NCI-H1105 treated with DMSO at 0.1 percent for 48 hours (cell line): ENCODE data around the gene SMNDC1.
"Not testable (repeated sequence)": the region's sequence is repeated elsewhere in the genome, so short reads cannot be mapped to it uniquely, and the experiment has no call there.

Source experiments
- DNase-seq: peaks from one replicate; lab custom pipeline; 2025; lab: John Stamatoyannopoulos, UW

Gene SMNDC1

GRCh38 chr10:110249489-110249888 lies 55.2 kb downstream of the SMNDC1 start:
- DNase-seq = not testable (repeated sequence)

GRCh38 chr10:110247833-110248232 lies 56.9 kb downstream of the SMNDC1 start:
- not testable (repeated sequence) for DNase-seq

- no peak for DNase-seq
These were observed 60.2 kb downstream of the SMNDC1 start for GRCh38 chr10:110244550-110244949.

DNA sequence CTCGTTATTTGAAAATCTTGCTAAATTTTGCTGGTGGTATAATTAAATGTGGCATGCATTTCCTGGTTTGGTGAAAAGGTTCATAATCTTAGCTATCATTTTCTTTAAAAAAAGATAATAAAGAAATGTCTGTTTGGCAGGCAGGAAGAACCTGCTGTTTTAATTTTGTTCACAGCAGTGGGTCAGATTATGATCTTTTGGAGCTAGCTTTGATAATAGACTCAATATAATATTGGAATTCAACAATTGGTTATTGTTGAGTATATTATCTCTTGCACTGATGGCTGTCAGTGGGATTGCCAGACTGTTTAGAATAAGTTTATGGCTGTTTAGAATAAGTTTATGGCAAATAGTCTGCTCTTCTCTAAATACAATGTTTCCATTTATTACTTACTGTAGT lies 62.2 kb downstream of the SMNDC1 start:
- DNase-seq = no peak

DNA sequence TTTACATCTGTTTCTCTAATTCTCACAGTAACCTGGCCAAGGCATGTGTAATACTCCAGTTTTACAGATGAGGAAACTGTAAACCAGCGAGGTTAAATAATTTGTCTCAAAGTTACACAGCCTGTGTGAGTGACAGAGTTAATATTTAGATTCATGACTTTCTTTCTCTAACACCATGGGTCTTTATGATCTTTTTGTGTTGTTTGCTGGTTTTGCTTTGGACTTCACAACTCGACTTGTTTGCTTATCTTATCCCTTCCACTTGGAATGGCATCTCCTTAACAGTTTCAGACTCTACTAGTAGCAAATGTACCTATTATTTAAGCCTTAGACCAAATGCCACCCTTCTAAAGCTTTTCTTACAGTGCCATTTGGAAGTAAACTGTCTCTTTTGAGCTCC lies 62.9 kb downstream of the SMNDC1 start:
- no peak for DNase-seq

DNA sequence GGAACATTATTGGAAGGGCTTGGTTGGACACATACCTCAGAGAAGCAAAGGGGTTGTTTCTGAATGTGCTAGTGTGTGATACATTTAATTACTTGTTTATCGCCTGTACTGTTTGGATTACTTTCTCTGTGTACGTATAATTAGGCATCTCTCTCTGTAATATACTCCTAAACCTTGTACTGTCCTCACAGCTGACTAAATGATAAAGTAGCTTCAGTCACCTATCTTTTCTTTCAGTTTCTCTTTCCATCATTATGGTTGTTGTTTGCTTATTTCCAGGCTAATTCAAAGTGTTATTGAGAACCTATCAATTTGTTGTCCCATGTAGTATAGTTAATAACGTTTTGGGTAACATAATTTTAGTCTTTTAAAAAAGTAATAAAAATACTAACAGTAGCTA lies 63.3 kb downstream of the SMNDC1 start:
- DNase-seq = no peak
